GM23338 (cell line): ENCODE data around the gene TTC27. TPM values are rescaled to one million over a fixed set of nuclear protein-coding genes. Genes with fewer than 3 reads are reported as not detected.

Source experiments
- ATAC-seq: fragments of 200-7000 bp; cut with Tn5 transposase; 3 replicates; pipeline ENCODE4 v1.9.1; 2020
- DNase-seq: peaks from one replicate; pipeline ENCODE4 v3.0.0-alpha.2; 2015; ENCODE audit warnings: low spot score
- H2AFZ ChIP-seq: fragments of 200-600 bp; sonication (generic); 2 replicates; pipeline ENCODE4 v1.8.0; 2016; ENCODE audit warnings: antibody characterized with exemption, mild to moderate bottlenecking, moderate library complexity
- H3F3A ChIP-seq: fragments of 200-600 bp; sonication (generic); replicated peaks from 2 replicates; pipeline ENCODE4 v1.8.0; 2017; ENCODE audit warnings: antibody characterized with exemption, mixed run types, low read depth
- H3K27ac ChIP-seq: fragments of 200-600 bp; sonication (generic); 2 replicates; pipeline ENCODE4 v1.6.1; 2016; ENCODE audit warnings: low read depth
- H3K27me3 ChIP-seq: fragments of 200-600 bp; sonication (generic); 2 replicates; pipeline ENCODE4 v1.8.0; 2016; ENCODE audit warnings: mild to moderate bottlenecking, mixed run types, moderate library complexity; ENCODE audit not compliant: insufficient read depth
- H3K36me3 ChIP-seq: fragments of 200-600 bp; sonication (generic); 2 replicates; pipeline ENCODE4 v1.8.0; 2016; ENCODE audit warnings: mild to moderate bottlenecking; ENCODE audit not compliant: insufficient read depth
- H3K4me1 ChIP-seq: fragments of 200-600 bp; sonication (generic); 2 replicates; pipeline ENCODE4 v1.8.0; 2016; ENCODE audit warnings: mild to moderate bottlenecking, moderate library complexity; ENCODE audit not compliant: insufficient read depth
- H3K4me2 ChIP-seq: fragments of 200-600 bp; sonication (generic); 2 replicates; pipeline ENCODE4 v1.7.1; 2017; ENCODE audit warnings: mixed run types
- H3K4me3 ChIP-seq: fragments of 200-600 bp; sonication (generic); 2 replicates; pipeline ENCODE4 v1.6.1; 2016; ENCODE audit warnings: mixed run types
- H3K79me2 ChIP-seq: fragments of 200-600 bp; sonication (generic); replicated peaks from 2 replicates; pipeline ENCODE4 v1.8.0; 2017; ENCODE audit warnings: mild to moderate bottlenecking; ENCODE audit not compliant: insufficient read depth
- H3K9me2 ChIP-seq: fragments of 200-600 bp; sonication (generic); 2 replicates; pipeline ENCODE4 v1.8.0; 2017; ENCODE audit not compliant: insufficient read depth
- H4K20me1 ChIP-seq: fragments of 200-600 bp; sonication (generic); replicated peaks from 2 replicates; pipeline ENCODE4 v1.8.0; 2017; ENCODE audit warnings: mild to moderate bottlenecking; ENCODE audit not compliant: insufficient read depth
- H3K27ac Mint-ChIP-seq: 2 replicates; pipeline ENCODE4 v1.8.0; 2020; ENCODE audit warnings: inconsistent platforms, mild to moderate bottlenecking, moderate library complexity, mixed read lengths
- H3K27me3 Mint-ChIP-seq: 3 replicates; pipeline ENCODE4 v1.8.0; 2022; ENCODE audit warnings: low read depth, mild to moderate bottlenecking, moderate library complexity, mixed read lengths, inconsistent platforms; ENCODE audit not compliant: insufficient read depth, poor library complexity
- H3K36me3 Mint-ChIP-seq: 3 replicates; pipeline ENCODE4 v1.8.0; 2021; ENCODE audit warnings: low read depth, mild to moderate bottlenecking, inconsistent platforms, moderate library complexity, mixed read lengths
- H3K4me1 Mint-ChIP-seq: 3 replicates; pipeline ENCODE4 v1.8.0; 2020; ENCODE audit warnings: mild to moderate bottlenecking, inconsistent platforms, mixed read lengths
- H3K4me3 Mint-ChIP-seq: 3 replicates; pipeline ENCODE4 v1.8.0; 2021; ENCODE audit warnings: moderate library complexity, mild to moderate bottlenecking, inconsistent platforms, mixed read lengths
- H3K9me3 Mint-ChIP-seq: 3 replicates; pipeline ENCODE4 v1.8.0; 2020; ENCODE audit warnings: moderate library complexity, mild to moderate bottlenecking, inconsistent platforms, mixed read lengths
- CREB1 ChIP-seq: fragments of 250-450 bp; sonication (Bioruptor Pico); IDR thresholded peaks from 2 replicates; pipeline ENCODE4 v1.5.0; 2020; ENCODE audit warnings: low read depth, mild to moderate bottlenecking, moderate library complexity
- EZH2 ChIP-seq: fragments of 200-600 bp; sonication (generic); IDR thresholded peaks from one replicate; pipeline ENCODE4 v1.8.0; 2017; ENCODE audit warnings: antibody characterized with exemption, mild to moderate bottlenecking, low read depth; ENCODE audit not compliant: unreplicated experiment
- NANOG ChIP-seq: IDR thresholded peaks from 2 replicates; pipeline ENCODE4 v1.6.1; 2016; ENCODE audit warnings: antibody characterized with exemption, borderline replicate concordance
- POLR2AphosphoS5 ChIP-seq: IDR thresholded peaks from 2 replicates; pipeline ENCODE4 v1.6.1; 2016; ENCODE audit warnings: antibody characterized with exemption, low read depth
- STAT1 ChIP-seq: IDR thresholded peaks from one replicate; pipeline ENCODE4 v1.6.1; 2016; ENCODE audit warnings: antibody characterized with exemption; ENCODE audit not compliant: unreplicated experiment
- ZNF114 ChIP-seq: fragments of 250-450 bp; sonication (Bioruptor Pico); IDR thresholded peaks from 2 replicates; pipeline ENCODE4 v1.5.0; 2020; ENCODE audit warnings: mild to moderate bottlenecking, moderate library complexity
- ZNF331 ChIP-seq: fragments of 250-450 bp; sonication (Bioruptor Pico); IDR thresholded peaks from 2 replicates; pipeline ENCODE4 v1.5.0; 2020; ENCODE audit warnings: low read depth, mild to moderate bottlenecking, moderate library complexity
- polyA plus RNA-seq: library from polyadenylated mRNA; unstranded; fragments of >200 nt; fragmentation: Nextera tagmentation; extraction: Ambion mirVana; gene quantifications from 2 replicates; pipeline ENCODE4 v1.2.1, GENCODE V29; 2016
- total RNA-seq: library from RNA; depleted of rRNA; stranded (reverse); fragments of >200 nt; shearing (Covaris generic); gene quantifications from 2 replicates; pipeline ENCODE4 v1.2.3, GENCODE V29; 2014
- TF ChIP-seq, protein P1 (sequence below): IDR thresholded peaks from one replicate; pipeline ENCODE4 v1.6.1; 2018; ENCODE audit warnings: antibody characterized with exemption; ENCODE audit not compliant: unreplicated experiment
- TF ChIP-seq, protein P2 (sequence below): IDR thresholded peaks from 2 replicates; pipeline ENCODE4 v1.6.1; 2016; ENCODE audit warnings: antibody characterized with exemption
- TF ChIP-seq, protein P3 (sequence below), 2 experiments: fragments of 200-600 bp in 1 of 2; sonication (generic) in 1 of 2; conservative IDR thresholded peaks; 2 replicates each; pipeline versions ENCODE4 v1.5.1 to v1.6.1; 2016 to 2017; ENCODE audit warnings: antibody characterized with exemption in 2 of 2, low read depth in 2 of 2, mild to moderate bottlenecking in 2 of 2, moderate library complexity in 1 of 2

The TTC27 gene
- total and polyA plus RNA-seq, 2 experiments from 2014 or later: 11.8 to 41.3 TPM

DNA sequence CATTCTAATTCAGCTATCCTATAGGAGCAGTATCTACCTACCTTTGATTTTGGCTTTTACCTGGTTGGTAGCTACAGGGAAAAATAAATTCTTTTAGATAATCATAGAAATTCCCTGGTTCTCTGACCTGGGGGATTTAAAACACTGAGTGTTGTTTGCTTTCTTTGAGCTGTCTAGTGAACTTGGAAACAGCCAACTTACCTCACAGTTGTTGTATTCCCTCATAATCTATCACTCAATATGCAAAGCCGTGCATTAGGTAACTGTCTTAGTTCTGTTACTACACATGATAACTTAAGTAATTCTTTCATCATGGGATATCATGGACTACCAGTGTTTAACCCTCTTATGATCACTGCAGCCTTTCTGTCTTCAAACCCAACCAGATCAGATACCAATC is 127.8 kb downstream of the TTC27 start:
- H4K20me1 ChIP-seq: no peaks in the 10 kb centered on the region
- H3K4me2 ChIP-seq: no peak overlapping the region
- no peaks in the 10 kb centered on the region for H3K9me2 ChIP-seq
- 0 out of 2 replicates have a peak, but pooled peaks cover 4% of the 10 kb centered on the region for H3K36me3 ChIP-seq
- Mint-ChIP-seq H3K27ac (no peak overlapping the region), H3K4me1 (peaks cover 9% of the 10 kb centered on the region), H3K9me3 (peaks cover 17% of the 10 kb centered on the region; the same call in 2 of the 3 replicates), H3K27me3 (peaks cover 3% of the 10 kb centered on the region), H3K36me3 (peaks cover 17% of the 10 kb centered on the region; the same call in 2 of the 3 replicates), H3K4me3 (no peak overlapping the region)
- H3K4me3 ChIP-seq: no peak overlapping the region
- DNase-seq: no peak
- H3K27ac ChIP-seq: no peak overlapping the region
- TF ChIP-seq POLR2AphosphoS5 (no peak), ZNF114 (CRISPR knock-in tag) (no peak), NANOG (no peak), ZNF331 (CRISPR knock-in tag) (no peak), EZH2 (no peak)
- TF ChIP-seq, protein P1, sequence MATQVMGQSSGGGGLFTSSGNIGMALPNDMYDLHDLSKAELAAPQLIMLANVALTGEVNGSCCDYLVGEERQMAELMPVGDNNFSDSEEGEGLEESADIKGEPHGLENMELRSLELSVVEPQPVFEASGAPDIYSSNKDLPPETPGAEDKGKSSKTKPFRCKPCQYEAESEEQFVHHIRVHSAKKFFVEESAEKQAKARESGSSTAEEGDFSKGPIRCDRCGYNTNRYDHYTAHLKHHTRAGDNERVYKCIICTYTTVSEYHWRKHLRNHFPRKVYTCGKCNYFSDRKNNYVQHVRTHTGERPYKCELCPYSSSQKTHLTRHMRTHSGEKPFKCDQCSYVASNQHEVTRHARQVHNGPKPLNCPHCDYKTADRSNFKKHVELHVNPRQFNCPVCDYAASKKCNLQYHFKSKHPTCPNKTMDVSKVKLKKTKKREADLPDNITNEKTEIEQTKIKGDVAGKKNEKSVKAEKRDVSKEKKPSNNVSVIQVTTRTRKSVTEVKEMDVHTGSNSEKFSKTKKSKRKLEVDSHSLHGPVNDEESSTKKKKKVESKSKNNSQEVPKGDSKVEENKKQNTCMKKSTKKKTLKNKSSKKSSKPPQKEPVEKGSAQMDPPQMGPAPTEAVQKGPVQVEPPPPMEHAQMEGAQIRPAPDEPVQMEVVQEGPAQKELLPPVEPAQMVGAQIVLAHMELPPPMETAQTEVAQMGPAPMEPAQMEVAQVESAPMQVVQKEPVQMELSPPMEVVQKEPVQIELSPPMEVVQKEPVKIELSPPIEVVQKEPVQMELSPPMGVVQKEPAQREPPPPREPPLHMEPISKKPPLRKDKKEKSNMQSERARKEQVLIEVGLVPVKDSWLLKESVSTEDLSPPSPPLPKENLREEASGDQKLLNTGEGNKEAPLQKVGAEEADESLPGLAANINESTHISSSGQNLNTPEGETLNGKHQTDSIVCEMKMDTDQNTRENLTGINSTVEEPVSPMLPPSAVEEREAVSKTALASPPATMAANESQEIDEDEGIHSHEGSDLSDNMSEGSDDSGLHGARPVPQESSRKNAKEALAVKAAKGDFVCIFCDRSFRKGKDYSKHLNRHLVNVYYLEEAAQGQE: no peak
- no peaks in the 10 kb centered on the region for H3K4me1 ChIP-seq
- no peak overlapping the region for H2AFZ ChIP-seq
- no peak for ATAC-seq
- no peaks in the 10 kb centered on the region for H3K79me2 ChIP-seq
- H3F3A ChIP-seq: no peaks in the 10 kb centered on the region
- no peaks in the 10 kb centered on the region for H3K27me3 ChIP-seq

DNA sequence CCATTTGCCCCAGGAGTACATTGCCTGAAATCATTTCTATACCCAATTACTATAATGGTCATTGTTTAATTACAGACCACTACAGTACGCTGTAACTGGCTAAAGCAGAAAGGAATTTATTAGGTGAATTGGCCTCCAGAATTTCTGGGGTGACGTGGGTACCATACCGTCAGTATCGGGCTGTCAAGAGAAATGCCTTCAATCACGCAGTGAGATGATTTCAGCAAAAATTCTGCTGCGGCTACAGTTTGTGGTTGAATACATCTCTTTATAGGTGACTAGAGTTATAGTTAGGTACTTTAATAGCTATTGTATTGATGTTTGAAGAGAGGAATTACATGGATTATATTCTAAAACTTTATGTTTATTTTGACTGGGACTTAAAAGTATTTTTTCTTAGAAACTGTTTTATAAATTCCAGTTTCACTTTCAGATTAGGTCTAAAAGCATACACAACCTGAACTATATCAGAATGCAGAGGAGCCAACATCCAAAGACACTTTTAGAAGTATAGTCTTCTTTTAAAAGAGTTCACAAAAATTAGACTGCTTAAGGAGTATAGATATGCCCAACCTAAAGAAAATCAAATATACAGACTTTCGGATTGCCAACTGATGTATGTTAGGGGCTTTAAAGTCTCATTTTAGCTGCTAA is 128.4 kb downstream of the TTC27 start:
- no peak for DNase-seq
- no peak overlapping the region for H3K4me3 ChIP-seq
- H3K27me3 Mint-ChIP-seq: peaks cover 3% of the 10 kb centered on the region
- TF ChIP-seq EZH2 (no peak), ZNF331 (CRISPR knock-in tag) (no peak), NANOG (no peak), STAT1 (no peak), POLR2AphosphoS5 (no peak), CREB1 (CRISPR knock-in tag) (no peak), ZNF114 (CRISPR knock-in tag) (no peak)
- TF ChIP-seq, protein P2, sequence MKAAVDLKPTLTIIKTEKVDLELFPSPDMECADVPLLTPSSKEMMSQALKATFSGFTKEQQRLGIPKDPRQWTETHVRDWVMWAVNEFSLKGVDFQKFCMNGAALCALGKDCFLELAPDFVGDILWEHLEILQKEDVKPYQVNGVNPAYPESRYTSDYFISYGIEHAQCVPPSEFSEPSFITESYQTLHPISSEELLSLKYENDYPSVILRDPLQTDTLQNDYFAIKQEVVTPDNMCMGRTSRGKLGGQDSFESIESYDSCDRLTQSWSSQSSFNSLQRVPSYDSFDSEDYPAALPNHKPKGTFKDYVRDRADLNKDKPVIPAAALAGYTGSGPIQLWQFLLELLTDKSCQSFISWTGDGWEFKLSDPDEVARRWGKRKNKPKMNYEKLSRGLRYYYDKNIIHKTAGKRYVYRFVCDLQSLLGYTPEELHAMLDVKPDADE: no peak
- TF ChIP-seq, protein P3, sequence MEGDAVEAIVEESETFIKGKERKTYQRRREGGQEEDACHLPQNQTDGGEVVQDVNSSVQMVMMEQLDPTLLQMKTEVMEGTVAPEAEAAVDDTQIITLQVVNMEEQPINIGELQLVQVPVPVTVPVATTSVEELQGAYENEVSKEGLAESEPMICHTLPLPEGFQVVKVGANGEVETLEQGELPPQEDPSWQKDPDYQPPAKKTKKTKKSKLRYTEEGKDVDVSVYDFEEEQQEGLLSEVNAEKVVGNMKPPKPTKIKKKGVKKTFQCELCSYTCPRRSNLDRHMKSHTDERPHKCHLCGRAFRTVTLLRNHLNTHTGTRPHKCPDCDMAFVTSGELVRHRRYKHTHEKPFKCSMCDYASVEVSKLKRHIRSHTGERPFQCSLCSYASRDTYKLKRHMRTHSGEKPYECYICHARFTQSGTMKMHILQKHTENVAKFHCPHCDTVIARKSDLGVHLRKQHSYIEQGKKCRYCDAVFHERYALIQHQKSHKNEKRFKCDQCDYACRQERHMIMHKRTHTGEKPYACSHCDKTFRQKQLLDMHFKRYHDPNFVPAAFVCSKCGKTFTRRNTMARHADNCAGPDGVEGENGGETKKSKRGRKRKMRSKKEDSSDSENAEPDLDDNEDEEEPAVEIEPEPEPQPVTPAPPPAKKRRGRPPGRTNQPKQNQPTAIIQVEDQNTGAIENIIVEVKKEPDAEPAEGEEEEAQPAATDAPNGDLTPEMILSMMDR (conservative IDR thresholded peaks at IDR 0.05; ENCODE audit: low read depth in 2 of 2): no peak
- TF ChIP-seq, protein P1: no peak

More for the DNA sequence above, 128.4 kb downstream of the TTC27 start:
- no peaks in the 10 kb centered on the region for H3K4me1 ChIP-seq
- Mint-ChIP-seq H3K4me3 (no peak overlapping the region), H3K36me3 (peaks cover 17% of the 10 kb centered on the region), H3K4me1 (peaks cover 9% of the 10 kb centered on the region), H3K9me3 (peaks cover 17% of the 10 kb centered on the region; the same call in 2 of the 3 replicates), H3K27ac (no peak overlapping the region)
- ATAC-seq: no peak
- no peaks in the 10 kb centered on the region for H4K20me1 ChIP-seq
- no peaks in the 10 kb centered on the region for H3K9me2 ChIP-seq
- H2AFZ ChIP-seq: no peak overlapping the region
- H3K4me2 ChIP-seq: no peak overlapping the region
- H3K27ac ChIP-seq: no peak overlapping the region
- H3K36me3 ChIP-seq: 0 out of 2 replicates have a peak, but pooled peaks cover 4% of the 10 kb centered on the region
- H3K27me3 ChIP-seq: no peaks in the 10 kb centered on the region
- H3F3A ChIP-seq: no peaks in the 10 kb centered on the region
- no peaks in the 10 kb centered on the region for H3K79me2 ChIP-seq
